ENCODE data around the gene SYTL3. TPM values are rescaled to one million over a fixed set of nuclear protein-coding genes. Genes with fewer than 3 reads are reported as not detected.

SYTL3 gene
- total RNA-seq, 2 experiments from 2014 or later, result 25.8 to 26.9 TPM

DNA sequence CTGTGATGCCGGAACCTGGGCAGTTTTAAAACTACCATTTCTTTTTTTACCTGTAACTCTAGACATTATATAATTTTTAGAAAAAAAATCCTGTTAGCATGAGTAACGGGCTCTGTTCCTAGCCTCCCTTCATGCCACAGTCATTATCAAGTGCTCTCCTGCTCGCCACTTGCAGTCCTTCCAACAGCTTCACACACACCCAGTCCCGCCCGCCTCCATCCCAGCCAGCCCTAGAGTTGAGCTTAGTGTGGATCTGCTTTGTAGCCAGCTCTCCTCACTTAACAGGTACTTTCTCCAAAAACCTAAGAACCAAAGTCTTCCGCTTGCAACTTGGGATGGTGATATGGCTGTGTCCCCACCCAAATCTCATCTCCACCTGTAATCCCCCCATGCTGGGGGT is 117.9 kb downstream of the SYTL3 start:
- Mint-ChIP-seq H3K4me3 (no peak overlapping the region), H3K27ac (no peak overlapping the region), H3K36me3 (ENCODE audit: low read depth) (peaks cover 77% of the 10 kb centered on the region), H3K4me1 (peaks cover 22% of the 10 kb centered on the region), H3K9me3 (no peaks in the 10 kb centered on the region), H3K27me3 (no peaks in the 10 kb centered on the region)
- no peak for DNase-seq
- ChIA-PET POLR2A (no interaction called here), CTCF (interaction anchor here (1.2 kb wide), 1 partner anchor 17 kb away, joined by 3 read pairs; no protein-coding TSS in a partner anchor)

DNA sequence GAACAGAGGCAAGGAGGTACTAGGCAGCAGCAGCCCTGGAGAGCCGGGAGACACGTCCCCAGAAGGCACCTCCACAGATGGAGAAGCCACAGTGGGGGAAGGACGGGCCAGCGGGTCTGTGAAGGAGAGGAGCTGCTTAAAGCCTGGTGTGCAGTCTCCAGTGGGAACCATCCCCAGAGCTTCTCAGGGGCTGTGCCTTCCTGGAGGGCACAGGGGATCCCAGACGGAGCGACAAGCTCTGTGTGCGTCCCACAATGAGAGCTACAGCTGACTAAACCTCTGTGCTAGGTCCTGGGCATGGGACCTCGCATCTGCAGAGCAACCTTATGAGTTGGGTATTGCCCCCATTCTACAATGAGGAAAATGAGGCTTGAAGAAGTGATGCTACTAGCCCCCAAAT is 118.6 kb downstream of the SYTL3 start:
- no peak for DNase-seq
- H3K4me3 Mint-ChIP-seq, result no peak overlapping the region
- peaks cover 83% of the 10 kb centered on the region for H3K36me3 Mint-ChIP-seq (ENCODE audit: low read depth)
- H3K27me3 Mint-ChIP-seq, result no peaks in the 10 kb centered on the region
- POLR2A ChIA-PET, result no interaction called here
- peak overlapping the region; percentile 46 for H3K27ac Mint-ChIP-seq
- H3K9me3 Mint-ChIP-seq, result no peaks in the 10 kb centered on the region
- H3K4me1 Mint-ChIP-seq, result peaks cover 30% of the 10 kb centered on the region
- CTCF ChIA-PET, result interaction anchor here (1.1 to 1.2 kb wide), 2 partner anchors 14 to 16 kb away, joined by 3 read pairs; no protein-coding TSS in a partner anchor

DNA sequence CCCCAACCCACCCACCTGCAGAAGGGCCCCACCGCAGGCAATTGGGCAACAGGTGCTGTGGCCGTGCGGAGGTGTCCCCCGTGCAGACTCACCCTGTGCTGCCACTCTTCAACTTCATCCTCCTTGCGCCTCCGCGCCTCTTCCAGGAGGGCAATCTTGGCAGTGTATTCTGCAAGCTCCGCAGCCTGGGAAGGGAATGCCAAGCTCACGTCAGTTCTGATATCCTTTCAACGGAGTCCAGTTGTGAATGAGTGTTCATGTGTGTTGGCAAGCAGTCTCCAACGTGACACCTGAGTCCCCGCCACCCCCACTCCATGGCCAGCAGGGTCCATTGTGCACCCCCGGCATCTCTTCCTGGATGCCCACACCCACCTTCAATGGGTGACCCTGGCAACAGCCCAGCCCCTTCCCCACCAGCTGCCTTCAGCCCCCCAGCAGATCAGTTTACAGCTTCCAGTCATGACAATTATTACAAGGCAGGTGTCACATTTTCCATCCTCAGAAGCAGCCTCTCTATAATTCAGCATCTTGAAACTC is 119.4 kb downstream of the SYTL3 start:
- no peak overlapping the region for H3K4me3 Mint-ChIP-seq
- peaks cover 87% of the 10 kb centered on the region for H3K36me3 Mint-ChIP-seq (ENCODE audit: low read depth)
- H3K9me3 Mint-ChIP-seq, result no peaks in the 10 kb centered on the region
- ChIA-PET CTCF (interaction anchor here (0.9 to 1.5 kb wide), 4 partner anchors 9 to 14 kb away, joined by 3 to 4 read pairs (median 3); no protein-coding TSS in a partner anchor), POLR2A (no interaction called here)
- H3K4me1 Mint-ChIP-seq, result peaks cover 38% of the 10 kb centered on the region
- H3K27me3 Mint-ChIP-seq, result no peaks in the 10 kb centered on the region
- no peak overlapping the region for H3K27ac Mint-ChIP-seq
- DNase-seq, result no peak

DNA sequence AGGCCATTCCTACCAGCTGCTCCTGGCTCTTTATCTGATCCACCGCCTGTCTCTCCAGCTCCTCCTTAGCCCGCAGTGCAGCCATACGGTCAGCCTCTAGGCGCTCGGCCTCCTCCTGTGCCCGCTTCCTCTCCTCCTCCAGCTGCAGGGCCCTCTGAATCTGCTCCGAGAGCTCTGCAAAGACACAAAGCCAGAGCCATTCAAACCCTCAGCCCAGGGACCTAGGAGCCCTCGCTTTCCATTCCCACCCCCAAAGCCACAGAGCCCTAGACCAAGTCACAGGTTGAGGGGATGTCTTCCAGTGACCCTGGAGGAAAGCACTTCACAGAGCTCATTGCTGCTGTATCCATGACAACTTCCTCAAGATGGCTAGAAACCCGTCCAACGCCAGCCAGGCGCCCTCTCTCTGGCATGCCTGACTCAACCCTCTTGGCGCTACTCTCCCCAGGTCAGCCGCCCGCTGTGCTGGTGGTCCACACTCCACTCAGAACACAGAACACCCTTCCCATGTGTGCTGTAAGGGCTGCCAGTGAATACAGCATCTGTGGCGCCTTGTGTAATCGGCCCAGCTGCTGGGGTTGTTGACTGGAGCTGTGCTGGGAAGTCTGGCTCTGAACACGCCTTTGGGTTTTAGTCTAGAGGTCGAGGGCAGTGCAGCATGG is 120.0 kb downstream of the SYTL3 start:
- peaks cover 86% of the 10 kb centered on the region for H3K36me3 Mint-ChIP-seq (ENCODE audit: low read depth)
- peak overlapping the region; percentile 77 for H3K27ac Mint-ChIP-seq
- H3K9me3 Mint-ChIP-seq, result no peaks in the 10 kb centered on the region
- H3K27me3 Mint-ChIP-seq, result no peaks in the 10 kb centered on the region
- peaks cover 43% of the 10 kb centered on the region for H3K4me1 Mint-ChIP-seq
- POLR2A ChIA-PET, result no interaction called here
- H3K4me3 Mint-ChIP-seq, result no peak overlapping the region
- DNase-seq, result no peak
- CTCF ChIA-PET, result interaction anchor here (0.9 to 1.5 kb wide), 3 partner anchors 9 to 14 kb away, joined by 3 to 4 read pairs (median 3); no protein-coding TSS in a partner anchor

DNA sequence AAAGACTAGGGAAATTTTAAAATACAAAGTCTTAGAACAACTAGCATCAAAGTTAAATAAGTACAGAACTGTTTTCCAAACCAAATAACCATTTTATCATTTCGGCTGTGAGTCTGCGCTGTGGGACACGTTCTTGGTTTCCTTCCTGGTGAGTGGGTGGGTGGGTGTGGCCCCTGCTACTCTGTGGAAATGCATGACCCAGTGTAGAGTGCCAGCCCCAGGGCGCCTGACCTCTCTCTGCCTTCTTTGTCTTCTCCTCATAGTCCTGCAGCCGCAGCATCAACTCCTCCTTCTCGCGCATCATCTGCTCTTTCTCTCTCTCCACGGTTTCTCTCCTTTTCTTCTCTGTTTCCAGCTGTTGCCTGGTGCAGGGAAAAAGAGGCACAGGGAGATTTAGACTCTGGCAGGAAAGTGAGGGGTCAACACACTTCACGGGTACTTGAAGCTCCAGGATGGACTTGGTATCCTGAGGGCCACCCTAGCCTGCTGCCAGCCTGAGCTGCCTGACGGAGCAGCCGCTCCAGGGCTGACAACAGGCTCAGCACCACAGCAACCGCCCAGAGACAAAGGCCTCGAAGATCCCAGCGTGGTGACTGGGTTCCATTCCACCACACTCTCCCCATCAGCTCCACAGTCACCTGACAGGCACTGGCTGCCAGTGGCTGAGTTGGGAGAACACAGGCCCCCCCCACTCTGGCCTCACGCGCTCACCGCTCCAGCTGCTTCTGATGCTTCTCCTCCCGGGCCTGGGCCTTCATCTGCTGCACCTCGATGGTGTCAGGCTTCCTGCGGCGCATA is 120.9 kb downstream of the SYTL3 start:
- Mint-ChIP-seq H3K4me3 (no peak overlapping the region), H3K4me1 (peaks cover 43% of the 10 kb centered on the region), H3K36me3 (ENCODE audit: low read depth) (peaks cover 87% of the 10 kb centered on the region), H3K27ac (peak overlapping the region; percentile 77), H3K27me3 (no peaks in the 10 kb centered on the region), H3K9me3 (no peaks in the 10 kb centered on the region)
- ChIA-PET POLR2A (interaction anchor here (0.6 kb wide), 1 partner anchor 12 kb away, joined by 3 read pairs; no protein-coding TSS in a partner anchor), CTCF (interaction anchor here (0.6 to 1.3 kb wide), 6 partner anchors 8 to 31 kb away, joined by 3 to 4 read pairs (median 4); no protein-coding TSS in a partner anchor)
- no peak for DNase-seq

DNA sequence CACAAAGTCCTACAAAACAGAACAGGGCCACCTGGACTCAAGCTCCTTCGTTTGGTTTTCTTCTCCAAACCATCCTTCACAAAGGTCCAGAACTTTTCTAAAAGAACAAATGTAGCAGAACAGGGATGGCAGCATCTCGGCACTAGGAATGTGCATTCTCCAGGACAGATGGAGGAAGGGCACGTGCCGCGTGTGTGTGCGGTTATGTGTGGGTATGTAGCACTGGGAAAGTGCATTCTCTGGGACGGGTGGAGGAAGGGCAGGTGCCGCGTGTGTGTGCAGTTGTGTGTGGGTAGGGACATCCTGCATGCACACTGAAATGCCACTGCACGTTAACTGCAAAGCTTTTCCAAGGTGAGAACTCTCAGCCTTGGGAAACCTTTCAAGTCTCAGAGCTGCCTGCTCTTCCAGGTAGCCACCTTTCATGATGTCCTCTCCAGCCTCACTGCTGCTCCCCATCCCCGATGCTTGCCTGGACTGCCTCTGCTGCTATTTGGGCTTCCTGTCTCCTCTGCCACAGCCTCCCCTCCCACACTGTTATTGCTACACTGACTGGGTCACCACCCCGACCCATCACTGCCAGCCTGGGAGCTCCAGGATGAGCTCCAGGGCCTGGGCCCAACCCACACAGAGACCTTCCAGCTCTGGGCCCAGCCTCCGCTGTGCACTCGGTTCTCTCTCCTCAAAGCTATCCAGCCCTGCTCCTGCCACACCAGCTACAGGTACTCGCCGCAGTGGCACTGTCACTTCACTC is 121.7 kb downstream of the SYTL3 start:
- POLR2A ChIA-PET, result no interaction called here
- peak overlapping the region; percentile 60 for H3K27ac Mint-ChIP-seq
- DNase-seq, result no peak
- no peaks in the 10 kb centered on the region for H3K9me3 Mint-ChIP-seq
- H3K4me1 Mint-ChIP-seq, result peaks cover 43% of the 10 kb centered on the region
- no peak overlapping the region for H3K4me3 Mint-ChIP-seq
- CTCF ChIA-PET, result interaction anchor here (0.6 to 1.7 kb wide), 7 partner anchors 9 to 201 kb away, joined by 3 to 5 read pairs (median 4); no protein-coding TSS in a partner anchor
- H3K27me3 Mint-ChIP-seq, result no peaks in the 10 kb centered on the region
- H3K36me3 Mint-ChIP-seq (ENCODE audit: low read depth), result peaks cover 90% of the 10 kb centered on the region

DNA sequence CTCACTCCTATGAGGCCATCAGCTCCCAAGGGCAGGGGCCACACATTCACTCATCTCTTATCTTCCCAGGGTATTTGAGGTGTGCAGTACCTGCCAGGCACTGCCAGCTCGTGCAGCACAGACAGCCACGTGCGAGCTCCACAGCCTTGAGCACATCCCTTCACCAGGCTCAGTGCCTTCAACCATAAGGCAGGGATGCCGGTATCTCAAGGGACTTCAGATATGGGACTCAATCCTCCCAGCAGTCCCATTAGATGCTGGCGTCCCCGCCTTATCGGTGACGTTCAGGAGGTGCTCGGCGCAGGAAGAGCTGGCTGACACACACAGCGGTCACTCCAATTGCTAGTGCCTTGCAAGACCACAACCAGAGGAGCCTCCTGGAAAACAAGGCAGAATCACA is 122.3 kb downstream of the SYTL3 start:
- Mint-ChIP-seq H3K27me3 (no peaks in the 10 kb centered on the region), H3K27ac (peak overlapping the region; percentile 68), H3K36me3 (ENCODE audit: low read depth) (peaks cover 92% of the 10 kb centered on the region), H3K4me3 (no peak overlapping the region), H3K4me1 (peaks cover 46% of the 10 kb centered on the region), H3K9me3 (no peaks in the 10 kb centered on the region)
- CTCF ChIA-PET, result interaction anchor here (0.7 to 1.7 kb wide), 3 partner anchors 13 to 200 kb away, joined by 3 to 5 read pairs (median 3); no protein-coding TSS in a partner anchor
- DNase-seq, result no peak
- POLR2A ChIA-PET, result no interaction called here

DNA sequence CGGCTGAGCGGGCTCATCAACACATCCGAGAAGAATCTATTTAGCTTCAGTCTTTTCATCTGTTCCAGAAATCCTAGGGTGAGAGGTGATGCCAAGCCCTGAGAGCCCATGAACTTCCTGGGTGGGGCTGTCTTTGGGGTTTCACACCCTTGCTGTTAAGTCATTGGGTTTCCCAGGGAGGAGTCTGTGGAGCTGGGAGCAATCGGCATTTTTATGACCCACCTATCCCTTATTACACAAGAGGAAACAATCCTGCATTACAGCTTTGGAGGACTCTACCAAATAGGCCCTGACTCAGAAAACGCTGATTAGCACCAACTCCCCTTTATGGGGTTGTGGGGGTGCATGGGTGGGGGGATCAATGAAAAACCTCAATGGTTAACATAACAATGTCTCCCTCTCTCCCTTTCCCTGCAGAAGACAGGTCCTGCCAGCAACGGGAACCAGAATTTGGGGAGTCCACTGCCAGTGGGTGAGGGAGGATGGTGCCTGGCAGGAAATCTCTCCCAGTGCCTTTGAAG is 123.1 kb downstream of the SYTL3 start:
- Mint-ChIP-seq H3K36me3 (ENCODE audit: low read depth) (peaks cover 92% of the 10 kb centered on the region), H3K4me3 (no peak overlapping the region), H3K27me3 (no peaks in the 10 kb centered on the region), H3K27ac (peak overlapping the region; percentile 68), H3K9me3 (no peaks in the 10 kb centered on the region), H3K4me1 (peaks cover 48% of the 10 kb centered on the region)
- no peak for DNase-seq
- ChIA-PET CTCF (interaction anchor here (0.5 to 1.7 kb wide), 2 partner anchors 69 to 199 kb away, joined by 3 to 5 read pairs; no protein-coding TSS in a partner anchor), POLR2A (interaction anchor here (0.9 kb wide), 1 partner anchor 9 kb away, joined by 3 read pairs; no protein-coding TSS in a partner anchor)

DNA sequence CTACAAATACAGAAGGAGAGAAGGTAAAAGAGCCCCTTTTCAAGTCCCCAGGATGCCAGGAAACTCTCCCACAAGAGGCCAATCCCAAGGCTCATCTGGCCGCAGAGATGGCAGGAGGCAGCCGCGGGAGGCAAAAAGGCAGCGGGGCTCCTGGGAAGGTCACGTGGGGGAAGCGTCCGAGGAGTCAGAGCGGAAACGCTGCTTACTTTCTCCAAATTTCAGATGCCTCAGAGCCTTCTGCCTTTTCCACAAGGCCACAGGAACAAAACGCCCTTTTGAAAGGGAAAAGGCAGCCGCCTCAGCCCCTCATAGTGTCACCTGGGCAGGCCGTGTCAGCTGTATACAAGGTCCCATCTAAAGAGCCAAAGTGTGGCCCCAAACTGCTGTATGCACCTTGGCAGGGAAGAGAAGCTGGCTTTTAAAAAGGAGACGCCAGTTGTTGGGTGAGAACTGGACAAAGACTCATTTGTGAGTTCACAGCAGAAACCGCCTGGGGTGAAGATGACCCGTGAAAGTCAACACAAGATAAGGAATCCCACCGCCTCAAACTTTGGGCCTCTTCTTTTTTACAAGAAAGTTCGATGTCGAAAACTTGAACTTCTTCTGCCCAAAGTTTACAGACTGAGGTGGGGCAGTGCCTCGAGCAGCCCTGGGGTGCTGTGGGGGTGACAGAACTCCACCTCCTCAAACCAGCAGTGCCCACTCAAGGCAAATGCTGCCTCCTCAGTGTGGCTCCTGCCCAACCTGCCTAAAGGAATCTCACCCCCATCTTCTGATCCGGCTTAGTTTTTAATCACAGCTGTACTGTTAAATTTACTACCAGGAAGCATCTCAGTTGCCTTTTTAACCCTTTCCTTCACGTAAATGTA is 124.0 kb downstream of the SYTL3 start:
- Mint-ChIP-seq H3K4me3 (no peak overlapping the region), H3K27me3 (no peaks in the 10 kb centered on the region), H3K4me1 (peaks cover 48% of the 10 kb centered on the region), H3K36me3 (ENCODE audit: low read depth) (peaks cover 90% of the 10 kb centered on the region), H3K27ac (peak overlapping the region; percentile 68), H3K9me3 (no peaks in the 10 kb centered on the region)
- ChIA-PET POLR2A (interaction anchor here (0.9 kb wide), 1 partner anchor 10 kb away, joined by 3 read pairs; no protein-coding TSS in a partner anchor), CTCF (interaction anchor here (1.8 to 2.1 kb wide), 2 partner anchors 12 to 15 kb away, joined by 4 to 5 read pairs; no protein-coding TSS in a partner anchor)
- no peak for DNase-seq

DNA sequence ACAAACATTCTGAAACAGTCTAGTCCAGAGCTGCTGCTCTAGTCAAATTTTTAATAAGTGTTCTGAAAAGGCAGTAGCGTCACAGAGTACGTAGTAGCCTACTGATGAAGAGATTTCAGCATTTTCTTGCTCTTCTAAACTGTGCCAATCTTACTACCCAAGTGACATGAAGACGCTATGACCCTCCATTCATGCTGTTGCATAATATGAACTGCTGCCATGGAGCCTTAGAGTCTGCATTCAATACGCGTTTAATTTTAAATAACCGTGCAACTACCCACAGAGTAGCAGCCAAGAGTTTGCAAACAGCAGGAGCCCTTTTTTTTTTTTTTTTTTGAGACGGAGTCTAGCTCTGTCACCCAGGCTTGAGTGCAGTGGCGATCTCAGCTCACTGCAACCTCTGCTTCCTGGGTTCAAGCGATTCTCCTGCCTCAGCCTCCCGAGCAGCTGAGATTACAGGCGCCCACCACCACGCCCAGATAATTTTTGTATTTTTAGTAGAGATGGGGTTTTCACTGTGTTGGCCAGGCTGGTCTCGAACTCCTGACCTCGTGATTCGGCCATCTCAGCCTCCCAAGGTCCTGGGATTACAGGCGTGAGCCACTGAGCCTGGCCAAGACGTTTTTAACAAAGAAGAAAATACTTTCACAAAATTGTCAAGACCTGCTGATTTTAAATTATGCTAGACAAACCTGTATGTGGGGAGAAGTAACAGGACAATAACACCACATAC is 125.0 kb downstream of the SYTL3 start:
- Mint-ChIP-seq H3K36me3 (ENCODE audit: low read depth) (peaks cover 86% of the 10 kb centered on the region), H3K4me3 (no peak overlapping the region), H3K27ac (peak overlapping the region; percentile 66), H3K9me3 (no peaks in the 10 kb centered on the region), H3K4me1 (peaks cover 51% of the 10 kb centered on the region), H3K27me3 (no peaks in the 10 kb centered on the region)
- ChIA-PET POLR2A (no interaction called here), CTCF (interaction anchor here (1.8 to 2.1 kb wide), 2 partner anchors 11 to 14 kb away, joined by 4 to 5 read pairs; no protein-coding TSS in a partner anchor)
- DNase-seq, result no peak

DNA sequence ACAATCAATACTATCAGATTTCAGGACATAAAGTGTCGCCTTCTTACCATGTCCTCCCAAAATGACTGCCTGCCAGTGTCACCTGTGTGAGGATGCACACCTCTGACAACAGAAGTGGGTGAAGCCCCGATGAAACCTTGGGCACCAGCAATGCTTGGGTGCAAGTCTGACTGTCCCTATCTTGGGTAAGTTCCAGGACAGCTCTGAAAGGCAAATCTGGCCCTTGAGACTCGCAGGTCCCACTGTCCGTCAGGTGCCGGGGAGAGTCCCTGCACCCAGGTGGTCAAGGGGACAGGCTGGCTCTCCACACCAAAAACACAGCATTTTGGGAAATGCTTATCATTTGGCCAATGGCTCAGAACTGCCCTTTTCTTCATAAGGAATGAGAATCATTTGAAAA is 126.0 kb downstream of the SYTL3 start:
- Mint-ChIP-seq H3K36me3 (ENCODE audit: low read depth) (peaks cover 84% of the 10 kb centered on the region), H3K4me3 (no peak overlapping the region), H3K4me1 (peaks cover 49% of the 10 kb centered on the region), H3K9me3 (no peaks in the 10 kb centered on the region), H3K27ac (no peak overlapping the region), H3K27me3 (no peaks in the 10 kb centered on the region)
- ChIA-PET POLR2A (no interaction called here), CTCF (no interaction called here)
- DNase-seq, result no peak

Data from activated CD4-positive, alpha-beta T cell treated with anti-CD3 and anti-CD28 coated beads, Interleukin-2, amount 10 ng/mL, durations not matched to agents 7 days and 5 days (primary cell).